ENCODE measurements around the gene TRMT1. TPM values are rescaled to one million over a fixed set of nuclear protein-coding genes. Genes with fewer than 3 reads are reported as not detected.
A peak's percentile ranks its signal among the peaks of the same experiment; 100 is the strongest.

Gene TRMT1
- total RNA-seq, 1 experiment from 2014 or later, result 109 TPM

DNA sequence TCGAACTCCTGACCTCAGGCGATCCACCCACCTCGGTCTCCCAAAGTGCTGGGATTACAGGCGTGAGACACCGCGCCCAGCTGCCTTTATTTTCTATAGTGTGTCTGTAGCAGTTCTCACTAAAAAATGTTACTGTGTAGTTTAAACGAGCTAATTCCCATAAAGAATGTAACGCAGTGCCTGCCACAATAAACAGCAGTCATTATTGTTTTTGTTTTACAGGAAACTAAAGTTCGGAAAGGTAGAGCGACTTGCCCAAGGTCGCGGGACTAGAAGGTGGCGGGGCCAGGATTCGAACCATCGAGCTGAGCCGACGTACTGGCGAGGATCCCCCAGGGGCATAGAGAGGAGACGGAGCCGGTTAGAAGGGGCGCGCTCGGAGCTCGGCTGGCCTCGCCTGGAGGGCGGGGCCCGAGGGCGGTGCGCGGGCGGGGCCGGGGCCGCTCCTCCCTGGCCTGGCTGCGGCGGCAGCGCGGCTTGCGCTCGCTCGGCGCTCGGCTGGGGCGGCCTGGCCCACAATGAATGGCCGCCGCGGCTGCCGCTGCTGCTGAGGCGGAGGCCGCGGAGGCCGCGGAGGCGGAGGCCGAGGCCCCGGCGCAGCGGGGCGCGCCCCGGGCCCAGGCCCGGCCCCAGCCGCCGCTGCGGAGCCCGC is 1.4 kb upstream of the TRMT1 start, which contains the start of gene NACC1:
Gene NACC1, plus strand, starts transcription at position 493 of the 652 bp plus-strand sequence. CDS start 16,944 bp downstream, outside the sequence.
- BruUV-seq (replicated peaks), result no TSS peak
- peak; percentile 97 for DNase-seq (ENCODE audit: low spot score)
- peaks cover 45% of the 10 kb centered on the region for H3K4me1 ChIP-seq (ENCODE audit: insufficient read depth, low read length, poor library complexity, severe bottlenecking)
- CTCF ChIA-PET, result interaction anchor here (0.6 kb wide), 1 partner anchor 158 kb away, joined by 4 read pairs; no protein-coding TSS in a partner anchor
- H3K4me3 ChIP-seq (ENCODE audit: low read depth, low read length, poor library complexity, severe bottlenecking), result peak within 1 kb of the TSS; percentile 82
- intact Hi-C loops (cut with micrococcal nuclease; ENCODE audit: unreplicated experiment), result loop anchor here (2.0 kb wide), 1 partner anchor 33 kb away; the partner anchor contains the start of genes IER2 and STX10
- POLR2A ChIA-PET (ENCODE audit: low non-redundant PET), result interaction anchor here (1.8 kb wide), 1 partner anchor 35 kb away, joined by 6 read pairs; no protein-coding TSS in a partner anchor
- no peak for TF ChIP-seq EZH2 (IDR thresholded peaks at IDR 0.05; ENCODE audit: borderline replicate concordance, low read depth, low read length, poor library complexity, severe bottlenecking)
- TF ChIP-seq, protein P1, sequence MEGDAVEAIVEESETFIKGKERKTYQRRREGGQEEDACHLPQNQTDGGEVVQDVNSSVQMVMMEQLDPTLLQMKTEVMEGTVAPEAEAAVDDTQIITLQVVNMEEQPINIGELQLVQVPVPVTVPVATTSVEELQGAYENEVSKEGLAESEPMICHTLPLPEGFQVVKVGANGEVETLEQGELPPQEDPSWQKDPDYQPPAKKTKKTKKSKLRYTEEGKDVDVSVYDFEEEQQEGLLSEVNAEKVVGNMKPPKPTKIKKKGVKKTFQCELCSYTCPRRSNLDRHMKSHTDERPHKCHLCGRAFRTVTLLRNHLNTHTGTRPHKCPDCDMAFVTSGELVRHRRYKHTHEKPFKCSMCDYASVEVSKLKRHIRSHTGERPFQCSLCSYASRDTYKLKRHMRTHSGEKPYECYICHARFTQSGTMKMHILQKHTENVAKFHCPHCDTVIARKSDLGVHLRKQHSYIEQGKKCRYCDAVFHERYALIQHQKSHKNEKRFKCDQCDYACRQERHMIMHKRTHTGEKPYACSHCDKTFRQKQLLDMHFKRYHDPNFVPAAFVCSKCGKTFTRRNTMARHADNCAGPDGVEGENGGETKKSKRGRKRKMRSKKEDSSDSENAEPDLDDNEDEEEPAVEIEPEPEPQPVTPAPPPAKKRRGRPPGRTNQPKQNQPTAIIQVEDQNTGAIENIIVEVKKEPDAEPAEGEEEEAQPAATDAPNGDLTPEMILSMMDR (conservative IDR thresholded peaks at IDR 0.05; ENCODE audit: low read depth, low read length), result no peak
- H3K36me3 ChIP-seq (ENCODE audit: insufficient read depth, low read length, poor library complexity, severe bottlenecking), result peaks cover 18% of the 10 kb centered on the region
- no peaks in the 10 kb centered on the region for H3K9me3 ChIP-seq (ENCODE audit: low read depth, low read length, poor library complexity, severe bottlenecking)
- peak within 1 kb of the TSS; percentile 95 for H3K27ac ChIP-seq (ENCODE audit: low read depth, low read length, poor library complexity, severe bottlenecking)
- H3K27me3 ChIP-seq (replicated peaks; ENCODE audit: insufficient read depth, low read depth, low read length, poor library complexity), result no peaks in the 10 kb centered on the region

DNA sequence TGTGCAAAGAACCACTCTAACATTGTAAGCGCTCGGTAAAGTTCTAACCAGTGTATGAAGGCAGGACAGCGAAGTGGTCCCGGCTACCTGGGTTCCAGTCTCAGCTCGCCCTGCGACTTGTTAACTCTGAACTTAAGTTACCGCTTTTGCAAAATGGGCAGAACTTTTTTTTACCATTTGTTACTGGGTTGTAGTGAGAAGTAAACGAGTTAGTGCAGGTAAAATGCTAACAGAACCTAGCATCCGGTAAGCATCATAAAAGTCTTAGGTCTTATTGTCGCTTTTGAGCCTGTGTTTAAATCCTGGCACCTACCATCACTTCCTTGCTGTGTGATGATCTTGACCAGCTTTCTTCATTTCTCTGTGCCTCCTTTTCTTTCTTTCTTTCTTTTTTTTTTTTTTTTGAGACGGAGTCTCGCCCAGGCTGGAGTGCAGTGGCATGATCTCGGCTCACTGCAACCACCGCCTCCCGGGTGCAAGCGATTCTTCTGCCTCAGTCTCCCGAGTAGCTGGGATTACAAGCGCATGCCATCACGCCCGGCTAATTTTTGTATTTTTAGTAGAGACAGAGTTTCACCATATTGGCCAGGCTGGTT is 734 bp upstream of the TRMT1 start:
- intact Hi-C loops (cut with micrococcal nuclease; ENCODE audit: unreplicated experiment), result no loop called here
- peaks cover 21% of the 10 kb centered on the region for H3K36me3 ChIP-seq (ENCODE audit: insufficient read depth, low read length, poor library complexity, severe bottlenecking)
- no peaks in the 10 kb centered on the region for H3K27me3 ChIP-seq (replicated peaks; ENCODE audit: insufficient read depth, low read depth, low read length, poor library complexity)
- H3K4me1 ChIP-seq (ENCODE audit: insufficient read depth, low read length, poor library complexity, severe bottlenecking), result peaks cover 41% of the 10 kb centered on the region
- ChIA-PET POLR2A (ENCODE audit: low non-redundant PET) (interaction anchor here (0.6 to 1.8 kb wide), 2 partner anchors 35 to 1030 kb away, joined by 3 to 6 read pairs; no protein-coding TSS in a partner anchor), CTCF (interaction anchor here (0.6 kb wide), 1 partner anchor 159 kb away, joined by 4 read pairs; no protein-coding TSS in a partner anchor)
- TF ChIP-seq, protein P1 (conservative IDR thresholded peaks at IDR 0.05; ENCODE audit: low read depth, low read length), result no peak
- no peaks in the 10 kb centered on the region for H3K9me3 ChIP-seq (ENCODE audit: low read depth, low read length, poor library complexity, severe bottlenecking)
- H3K4me3 ChIP-seq (ENCODE audit: low read depth, low read length, poor library complexity, severe bottlenecking), result peak overlapping the region; percentile 82
- no TSS peak for BruUV-seq (replicated peaks)
- no peak for DNase-seq (ENCODE audit: low spot score)
- H3K27ac ChIP-seq (ENCODE audit: low read depth, low read length, poor library complexity, severe bottlenecking), result peak overlapping the region; percentile 85

DNA sequence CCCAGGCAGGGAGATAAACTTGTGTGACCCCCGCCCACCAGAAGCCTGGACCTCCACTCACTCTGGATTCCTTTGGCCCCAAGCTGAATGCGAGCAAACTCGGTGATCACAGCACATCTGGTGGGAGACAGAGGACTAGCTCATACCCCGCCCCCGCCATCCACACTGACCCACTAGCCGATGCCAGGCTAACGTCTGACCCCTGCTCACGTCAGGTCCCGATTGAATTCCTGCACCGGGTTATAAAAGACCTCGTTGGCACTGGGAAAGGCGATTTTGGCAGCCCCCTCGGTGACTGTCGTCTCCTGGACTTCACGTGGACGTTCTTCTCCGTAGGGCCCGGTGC is 631 bp downstream of the TRMT1 start:
- ChIA-PET POLR2A (ENCODE audit: low non-redundant PET) (no interaction called here), CTCF (no interaction called here)
- Histone ChIP-seq H3K27me3 (replicated peaks; ENCODE audit: insufficient read depth, low read depth, low read length, poor library complexity) (no peaks in the 10 kb centered on the region), H3K9me3 (ENCODE audit: low read depth, low read length, poor library complexity, severe bottlenecking) (no peaks in the 10 kb centered on the region), H3K36me3 (ENCODE audit: insufficient read depth, low read length, poor library complexity, severe bottlenecking) (peaks cover 16% of the 10 kb centered on the region), H3K4me1 (ENCODE audit: insufficient read depth, low read length, poor library complexity, severe bottlenecking) (peaks cover 28% of the 10 kb centered on the region), H3K4me3 (ENCODE audit: low read depth, low read length, poor library complexity, severe bottlenecking) (peak overlapping the region; percentile 82), H3K27ac (ENCODE audit: low read depth, low read length, poor library complexity, severe bottlenecking) (peak overlapping the region; percentile 85)
- TSS peak; percentile 76 for BruUV-seq (replicated peaks)
- DNase-seq (ENCODE audit: low spot score), result no peak
- intact Hi-C loops (cut with micrococcal nuclease; ENCODE audit: unreplicated experiment), result no loop called here
- TF ChIP-seq, protein P1 (conservative IDR thresholded peaks at IDR 0.05; ENCODE audit: low read depth, low read length), result no peak
- TF ChIP-seq EZH2 (IDR thresholded peaks at IDR 0.05; ENCODE audit: borderline replicate concordance, low read depth, low read length, poor library complexity, severe bottlenecking), result no peak
